Keratinocyte (primary cell): Measurements from ENCODE around the gene TMEM132A. TPM values are rescaled to one million over a fixed set of nuclear protein-coding genes. Genes with fewer than 3 reads are reported as not detected.

Source experiments
- DNase-seq: peaks from one replicate; pipeline ENCODE4 v3.0.0-alpha.2; 2011; ENCODE audit warnings: low read depth, missing footprints, low spot score
- FAIRE-seq: peaks from 2 replicates; lab custom pipeline; 2011; peaks lifted over from hg19 to GRCh38; lab: Jason Lieb, UNC
- H2AFZ ChIP-seq: 2 replicates; pipeline ENCODE4 v1.6.0; 2012; ENCODE audit warnings: low read length, control low read depth, inconsistent platforms; ENCODE audit not compliant: control insufficient read depth
- H3K27ac ChIP-seq: 2 replicates; pipeline ENCODE4 v1.5.1; 2011; ENCODE audit warnings: low read length; ENCODE audit not compliant: control insufficient read depth, insufficient read depth
- H3K27me3 ChIP-seq: 3 replicates; pipeline ENCODE4 v1.6.0; 2011; ENCODE audit warnings: low read length; ENCODE audit not compliant: control insufficient read depth, insufficient read depth; ENCODE audit errors: extremely low read depth
- H3K36me3 ChIP-seq, 2 experiments: 2 replicates in 1 of 2; 3 replicates in 1 of 2; pipeline ENCODE4 v1.5.1; 2011; ENCODE audit warnings: low read length in 2 of 2, mild to moderate bottlenecking in 1 of 2; ENCODE audit not compliant: control insufficient read depth in 2 of 2, insufficient read depth in 2 of 2; ENCODE audit errors: extremely low read depth in 1 of 2
- H3K4me1 ChIP-seq: 3 replicates; pipeline ENCODE4 v1.5.1; 2011; ENCODE audit warnings: low read length; ENCODE audit not compliant: control insufficient read depth, insufficient read depth; ENCODE audit errors: extremely low read depth
- H3K4me2 ChIP-seq: 3 replicates; pipeline ENCODE4 v1.6.0; 2011; ENCODE audit warnings: low read depth, low read length; ENCODE audit not compliant: control insufficient read depth, insufficient read depth; ENCODE audit errors: extremely low read depth
- H3K4me3 ChIP-seq, 3 experiments: fragments of 200-600 bp in 1 of 3; sonication (generic) in 1 of 3; 2 replicates in 2 of 3; 3 replicates in 1 of 3; pipeline ENCODE4 v1.5.1; 2011 to 2016; ENCODE audit warnings: low read length in 3 of 3, mild to moderate bottlenecking in 3 of 3, control low read depth in 2 of 3, inconsistent platforms in 1 of 3, low read depth in 1 of 3, mixed read lengths in 1 of 3, mixed run types in 1 of 3, moderate library complexity in 1 of 3; ENCODE audit not compliant: control insufficient read depth in 2 of 3, insufficient read depth in 2 of 3; ENCODE audit errors: extremely low read depth in 1 of 3
- H3K79me2 ChIP-seq: 2 replicates; pipeline ENCODE4 v1.6.0; 2012; ENCODE audit warnings: low read length; ENCODE audit not compliant: control insufficient read depth, insufficient read depth
- H3K9ac ChIP-seq: 3 replicates; pipeline ENCODE4 v1.6.0; 2011; ENCODE audit warnings: low read length; ENCODE audit not compliant: control insufficient read depth, insufficient read depth; ENCODE audit errors: extremely low read depth
- H3K9me1 ChIP-seq: 3 replicates; pipeline ENCODE4 v1.6.0; 2011; ENCODE audit warnings: low read length; ENCODE audit not compliant: control insufficient read depth, insufficient read depth; ENCODE audit errors: extremely low read depth
- H3K9me3 ChIP-seq: 2 replicates; pipeline ENCODE4 v1.5.1; 2012; ENCODE audit warnings: low read depth, low read length; ENCODE audit not compliant: control insufficient read depth
- H4K20me1 ChIP-seq: 3 replicates; pipeline ENCODE4 v1.6.0; 2011; ENCODE audit warnings: low read length; ENCODE audit not compliant: control insufficient read depth, insufficient read depth; ENCODE audit errors: extremely low read depth
- CTCF ChIP-seq, 3 experiments: IDR thresholded peaks in 1 of 3; conservative IDR thresholded peaks in 1 of 3; optimal IDR thresholded peaks in 1 of 3; 2 replicates in 2 of 3; 3 replicates in 1 of 3; pipeline versions ENCODE3 to v1.5.1; 2011; ENCODE audit warnings: low read length in 3 of 3, mild to moderate bottlenecking in 3 of 3, moderate library complexity in 2 of 3, control low read depth in 1 of 3, inconsistent platforms in 1 of 3; ENCODE audit not compliant: insufficient read depth in 2 of 3; ENCODE audit errors: extremely low read depth in 1 of 3
- EZH2 ChIP-seq: IDR thresholded peaks from one replicate; pipeline ENCODE4 v1.6.1; 2012; ENCODE audit warnings: inconsistent platforms, mild to moderate bottlenecking, low read length, moderate library complexity
- dilution Hi-C: fragments of 300-500 bp; cut with MboI; formaldehyde crosslinking; loops from one replicate; pipeline ENCODE4 v1.7.0; 2020; ENCODE audit warnings: low sequenced_read_pairs; ENCODE audit not compliant: extremely low pct_ligation_motif_present
- polyA plus RNA-seq, 5 experiments: library from polyadenylated mRNA; depleted of rRNA in 3 of 5; stranded (reverse) in 3 of 5; stranded (forward) in 1 of 5; unstranded in 1 of 5; fragments of >200 nt; gene quantifications; 1 replicate in 1 of 5; 2 replicates in 3 of 5; 3 replicates in 1 of 5; pipeline versions ENCODE4 v1.2.1 to v1.2.3, GENCODE V29; 2011 to 2012; ENCODE audit warnings: missing spikeins in 2 of 5, low read depth in 1 of 5, low replicate concordance in 1 of 5

Gene TMEM132A
- polyA plus RNA-seq, 1 donor (not counting 4 experiments of a cell fraction or from before 2014, with no cell fraction given) = 16.6 TPM

GRCh38 chr11:60927600-60927999 is 3.3 kb downstream of the TMEM132A start:
- no peak for FAIRE-seq

GRCh38 chr11:60928563-60929001 is 4.3 kb downstream of the TMEM132A start:
- FAIRE-seq = no peak
- Histone ChIP-seq H3K9ac (no peak overlapping the region), H3K36me3 (peaks cover 12 to 36% of the 10 kb centered on the region in 2 experiments), H3K4me2 (no peak overlapping the region), H3K79me2 (no peaks in the 10 kb centered on the region), H3K9me3 (no peaks in the 10 kb centered on the region), H3K27ac (no peak overlapping the region), H3K9me1 (no peaks in the 10 kb centered on the region), H3K27me3 (no peaks in the 10 kb centered on the region), H2AFZ (no peak overlapping the region), H4K20me1 (no peaks in the 10 kb centered on the region), H3K4me3 (no peak overlapping the region), H3K4me1 (peaks cover 18% of the 10 kb centered on the region)
- dilution Hi-C loops = no loop called here
- no peak for DNase-seq
- TF ChIP-seq EZH2 (no peak), CTCF (optimal IDR thresholded peaks at IDR 0.05 in 1 of 3, IDR thresholded peaks at IDR 0.05 in 1 of 3, conservative IDR thresholded peaks at IDR 0.05 in 1 of 3; ENCODE audit: extremely low read depth in 1 of 3, insufficient read depth in 2 of 3, low read length in 3 of 3) (no peak)

More at GRCh38 chr11:60927600-60927999, 3.3 kb downstream of the TMEM132A start:
- TF ChIP-seq EZH2 (no peak), CTCF (optimal IDR thresholded peaks at IDR 0.05 in 1 of 3, IDR thresholded peaks at IDR 0.05 in 1 of 3, conservative IDR thresholded peaks at IDR 0.05 in 1 of 3; ENCODE audit: extremely low read depth in 1 of 3, insufficient read depth in 2 of 3, low read length in 3 of 3) (no peak)
- Histone ChIP-seq H3K36me3 (peaks cover 12 to 35% of the 10 kb centered on the region in 2 experiments), H3K27me3 (no peaks in the 10 kb centered on the region), H3K4me2 (no peak overlapping the region), H3K9me3 (no peaks in the 10 kb centered on the region), H3K9ac (no peak overlapping the region), H3K79me2 (no peaks in the 10 kb centered on the region), H3K4me3 (no peak overlapping the region), H2AFZ (no peak overlapping the region), H3K4me1 (peaks cover 18% of the 10 kb centered on the region), H3K9me1 (no peaks in the 10 kb centered on the region), H3K27ac (no peak overlapping the region), H4K20me1 (no peaks in the 10 kb centered on the region)
- dilution Hi-C loops = no loop called here
- no peak for DNase-seq
